ENCODE results near the gene CEP112. TPM values are rescaled to one million over a fixed set of nuclear protein-coding genes. Genes with fewer than 3 reads are reported as not detected.

The CEP112 gene
- total and polyA plus RNA-seq, 2 of the 4 experiments (the other 2 are of a cell fraction), result 2.5 to 5.6 TPM

- Histone ChIP-seq H2BK20ac (ENCODE audit: low read depth, low read length) (peak overlapping the region; percentile 75; the same call in 1 of the 2 replicates), H3K4ac (ENCODE audit: low read depth, low read length) (peak overlapping the region; percentile 37; the same call in 1 of the 2 replicates), H2BK15ac (ENCODE audit: low read depth, low read length) (0 out of 3 replicates have a peak overlapping the region, but pooled peaks have one; percentile 2), H2AFZ (replicated peaks; ENCODE audit: low read length, poor library complexity) (peak overlapping the region; percentile 1), H3K18ac (ENCODE audit: low read depth, low read length) (peak overlapping the region; percentile 34; the same call in 1 of the 2 replicates), H3K27ac (ENCODE audit: insufficient read depth, low read length) (no peak overlapping the region), H2BK5ac (ENCODE audit: low read depth, low read length, poor library complexity, severe bottlenecking) (no peak overlapping the region), H4K20me1 (ENCODE audit: insufficient read depth, low read length) (no peaks in the 10 kb centered on the region), H2AK5ac (ENCODE audit: low read depth, low read length) (no peak overlapping the region), H3K23ac (ENCODE audit: low read depth, low read length) (0 out of 2 replicates have a peak overlapping the region, but pooled peaks have one; percentile 46), H3K4me3 (ENCODE audit: insufficient read depth, low read depth, low read length) (no peak overlapping the region), H3K9me3 (ENCODE audit: control insufficient read depth, insufficient read depth, low read length) (peaks cover 5% of the 10 kb centered on the region), H3K27me3 (ENCODE audit: control insufficient read depth, insufficient read depth, low read length) (no peaks in the 10 kb centered on the region), H3K9me1 (ENCODE audit: insufficient read depth, low read length) (no peaks in the 10 kb centered on the region), H2AK9ac (replicated peaks; ENCODE audit: low read depth, low read length, poor library complexity) (no peak overlapping the region), H4K5ac (ENCODE audit: low read depth, low read length) (no peak overlapping the region), H3K9ac (ENCODE audit: low read depth, low read length) (no peak overlapping the region), H3K56ac (ENCODE audit: extremely low read depth, insufficient read depth, low read length) (no peak overlapping the region), H4K91ac (ENCODE audit: insufficient read depth, low read depth, low read length) (no peak overlapping the region), H3K4me2 (ENCODE audit: low read depth, low read length) (peak overlapping the region; percentile 62), H3K14ac (replicated peaks; ENCODE audit: low read depth, low read length) (peak overlapping the region; percentile 72), H3K36me3 (ENCODE audit: control insufficient read depth, insufficient read depth, low read length) (no peaks in the 10 kb centered on the region), H3K79me1 (ENCODE audit: low read depth in 1 of 2, low read length in 2 of 2) (no peaks in the 10 kb centered on the region), H3K4me1 (ENCODE audit: control insufficient read depth, insufficient read depth, low read length) (peaks cover 2% of the 10 kb centered on the region; the same call in 1 of the 2 replicates), H4K8ac (ENCODE audit: low read depth in 2 of 2, low read length in 2 of 2) (no peak overlapping the region; a peak in 1 of 4 replicates), H2BK120ac (ENCODE audit: low read depth, low read length) (peak overlapping the region; percentile 39; the same call in 1 of the 2 replicates)
- DNase-seq (peak; percentile 87), ATAC-seq (ENCODE audit: low read depth) (peak; percentile 95)
- in situ Hi-C loops (cut with MboI; ENCODE audit: low sequenced_read_pairs) (no loop called here), intact Hi-C loops (cut with micrococcal nuclease) (no loop called here), dilution Hi-C loops (cut with HindIII; ENCODE audit: low sequenced_read_pairs, unreplicated experiment) (no loop called here)
- ChIA-PET POLR2A (ENCODE audit: unreplicated experiment) (no interaction called here), CTCF (no interaction called here)
- no CpG with 5 or more reads among the region's 6 CpGs for WGBS, 2 experiments (ENCODE audit: extremely low coverage in 2 of 2, insufficient read length in 1 of 2)
- TF ChIP-seq BHLHE40 (IDR thresholded peaks at IDR 0.05; ENCODE audit: low read depth, low read length), result no peak
- no peak for TF ChIP-seq RFX5 (IDR thresholded peaks at IDR 0.05; ENCODE audit: low read depth, low read length)
- peak; percentile 33; the same call in 1 of the 2 replicates for TF ChIP-seq FOS (IDR thresholded peaks at IDR 0.05; ENCODE audit: low read depth, low read length)
- TF ChIP-seq SMC3 (IDR thresholded peaks at IDR 0.05; ENCODE audit: low read depth, low read length), result no peak
- BruUV-seq (replicated peaks), result no TSS peak
These were observed 449.3 kb downstream of the CEP112 start for GRCh38 chr17:65742403-65743307.

Data from IMR-90 (cell line).